Upper lobe of left lung (tissue), 4 donors: ENCODE results near the gene RABL6.

ENCODE experiments used
- POLR2AphosphoS5 ChIP-seq, 2 donors: sonication (generic); formaldehyde crosslinking; IDR thresholded peaks; one replicate each; pipeline ENCODE4 v1.5.1; 2017; ENCODE audit warnings: antibody characterized with exemption in 2 of 2
- TF ChIP-seq, protein P1 (sequence below), 6 experiments: fragments of 450-650 bp in 4 of 6; fragments of 200-600 bp in 2 of 6; sonication (generic) in 2 of 6; IDR thresholded peaks; one replicate each; pipeline ENCODE4 v1.5.1; 2016 to 2019; ENCODE audit warnings: antibody characterized with exemption in 6 of 6

DNA sequence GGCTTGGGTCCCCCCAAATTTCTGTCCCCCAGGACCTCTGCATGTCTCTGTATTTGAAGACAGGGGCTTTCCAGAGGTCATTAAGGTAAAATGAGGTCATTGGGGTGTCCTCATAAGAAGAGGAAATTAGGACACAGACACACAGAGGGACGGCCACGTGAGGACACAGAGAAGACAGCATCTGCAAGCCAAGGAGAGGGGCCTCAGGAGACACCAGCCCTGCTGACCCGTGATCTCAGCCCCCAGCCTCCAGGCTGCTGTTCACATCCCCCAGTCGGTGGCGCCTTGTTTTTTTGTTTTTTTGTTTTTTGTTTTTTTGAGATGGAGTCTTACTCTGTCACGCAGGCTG, 12.8 kb upstream of the RABL6 start:
- TF ChIP-seq, protein P1, sequence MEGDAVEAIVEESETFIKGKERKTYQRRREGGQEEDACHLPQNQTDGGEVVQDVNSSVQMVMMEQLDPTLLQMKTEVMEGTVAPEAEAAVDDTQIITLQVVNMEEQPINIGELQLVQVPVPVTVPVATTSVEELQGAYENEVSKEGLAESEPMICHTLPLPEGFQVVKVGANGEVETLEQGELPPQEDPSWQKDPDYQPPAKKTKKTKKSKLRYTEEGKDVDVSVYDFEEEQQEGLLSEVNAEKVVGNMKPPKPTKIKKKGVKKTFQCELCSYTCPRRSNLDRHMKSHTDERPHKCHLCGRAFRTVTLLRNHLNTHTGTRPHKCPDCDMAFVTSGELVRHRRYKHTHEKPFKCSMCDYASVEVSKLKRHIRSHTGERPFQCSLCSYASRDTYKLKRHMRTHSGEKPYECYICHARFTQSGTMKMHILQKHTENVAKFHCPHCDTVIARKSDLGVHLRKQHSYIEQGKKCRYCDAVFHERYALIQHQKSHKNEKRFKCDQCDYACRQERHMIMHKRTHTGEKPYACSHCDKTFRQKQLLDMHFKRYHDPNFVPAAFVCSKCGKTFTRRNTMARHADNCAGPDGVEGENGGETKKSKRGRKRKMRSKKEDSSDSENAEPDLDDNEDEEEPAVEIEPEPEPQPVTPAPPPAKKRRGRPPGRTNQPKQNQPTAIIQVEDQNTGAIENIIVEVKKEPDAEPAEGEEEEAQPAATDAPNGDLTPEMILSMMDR (IDR thresholded peaks at IDR 0.05): no peak
- TF ChIP-seq POLR2AphosphoS5 (IDR thresholded peaks at IDR 0.05): no peak
